DMS 273 (cell line): ENCODE data around the gene JARID2.

ENCODE experiments used
- DNase-seq: peaks from one replicate; lab custom pipeline; 2025; ENCODE audit not compliant: unreplicated experiment; lab: John Stamatoyannopoulos, UW

JARID2 gene

GRCh38 chr6:15350386-15351083, 104.7 kb downstream of the JARID2 start:
- no peak for DNase-seq

- DNase-seq = no peak
Observed at GRCh38 chr6:15351631-15352030, 105.8 kb downstream of the JARID2 start.

GRCh38 chr6:15352220-15352619, 106.4 kb downstream of the JARID2 start:
- no peak for DNase-seq

GRCh38 chr6:15352845-15353244, 107.0 kb downstream of the JARID2 start:
- peak; percentile 13 for DNase-seq

GRCh38 chr6:15355683-15356099, 109.8 kb downstream of the JARID2 start:
- DNase-seq = peak; percentile 19

- no peak for DNase-seq
Observed at GRCh38 chr6:15356179-15356578, 110.3 kb downstream of the JARID2 start.

- no peak for DNase-seq
Observed at GRCh38 chr6:15356937-15357336, 111.1 kb downstream of the JARID2 start.

GRCh38 chr6:15357782-15358181, 111.9 kb downstream of the JARID2 start:
- DNase-seq = no peak

- DNase-seq = no peak
Observed at GRCh38 chr6:15358579-15359327, 112.9 kb downstream of the JARID2 start.

GRCh38 chr6:15359335-15359862, 113.5 kb downstream of the JARID2 start:
- no peak for DNase-seq

- DNase-seq = no peak
Observed at GRCh38 chr6:15360300-15360699, 114.4 kb downstream of the JARID2 start.

- DNase-seq = no peak
Observed at GRCh38 chr6:15361197-15361596, 115.3 kb downstream of the JARID2 start.

- DNase-seq = no peak
Observed at GRCh38 chr6:15362274-15363160, 116.6 kb downstream of the JARID2 start.

- no peak for DNase-seq
Observed at GRCh38 chr6:15363164-15363522, 117.3 kb downstream of the JARID2 start.

GRCh38 chr6:15363523-15364400, 117.9 kb downstream of the JARID2 start:
- peak; percentile 45 for DNase-seq

- DNase-seq = no peak
Observed at GRCh38 chr6:15364401-15365037, 118.7 kb downstream of the JARID2 start.

GRCh38 chr6:15365273-15365687, 119.4 kb downstream of the JARID2 start:
- peak; percentile 92 for DNase-seq

- no peak for DNase-seq
Observed at GRCh38 chr6:15366003-15366535, 120.2 kb downstream of the JARID2 start.

GRCh38 chr6:15366879-15367278, 121.0 kb downstream of the JARID2 start:
- no peak for DNase-seq

- no peak for DNase-seq
Observed at GRCh38 chr6:15368186-15368585, 122.3 kb downstream of the JARID2 start.
